ENCODE measurements around the gene MEX3D.

MEX3D gene

GRCh38 chr19:1606138-1606651 lies 38.1 kb upstream of the MEX3D start:
- H3K4me3 ChIP-seq (replicated peaks; ENCODE audit: insufficient read depth, low read length): peak overlapping the region; percentile 100
- no peak for TF ChIP-seq SPI1 (IDR thresholded peaks at IDR 0.05; ENCODE audit: borderline replicate concordance, low read depth)
- TF ChIP-seq REST (IDR thresholded peaks at IDR 0.05; ENCODE audit: insufficient replicate concordance, low read depth): no peak
- TF ChIP-seq GABPA (IDR thresholded peaks at IDR 0.05; ENCODE audit: low read depth): no peak
- TF ChIP-seq CTCF (IDR thresholded peaks at IDR 0.05; ENCODE audit: insufficient read depth, low read length): no peak
- no peak for TF ChIP-seq POLR2AphosphoS5 (IDR thresholded peaks at IDR 0.05; ENCODE audit: low read depth)
- no peaks in the 10 kb centered on the region for H3K27me3 ChIP-seq (ENCODE audit: insufficient read depth, poor library complexity, severe bottlenecking)
- H3K27ac ChIP-seq (replicated peaks): peak overlapping the region; percentile 76
- no peak for DNase-seq (ENCODE audit: low read depth in 1 of 2, low spot score in 1 of 2)

- TF ChIP-seq POLR2AphosphoS5 (IDR thresholded peaks at IDR 0.05; ENCODE audit: low read depth) (peak; percentile 41), CTCF (IDR thresholded peaks at IDR 0.05; ENCODE audit: insufficient read depth, low read length) (peak; percentile 37), GABPA (IDR thresholded peaks at IDR 0.05; ENCODE audit: low read depth) (peak; percentile 74), SPI1 (IDR thresholded peaks at IDR 0.05; ENCODE audit: borderline replicate concordance, low read depth) (0 out of 2 replicates have a peak, but pooled peaks have one; percentile 1), REST (IDR thresholded peaks at IDR 0.05; ENCODE audit: insufficient replicate concordance, low read depth) (no peak)
- peak within 1 kb of the TSS; percentile 100 for H3K4me3 ChIP-seq (replicated peaks; ENCODE audit: insufficient read depth, low read length)
- H3K27ac ChIP-seq (replicated peaks): peak within 1 kb of the TSS; percentile 76
- H3K27me3 ChIP-seq (ENCODE audit: insufficient read depth, poor library complexity, severe bottlenecking): no peaks in the 10 kb centered on the region
- peak; percentile 93 to 95 for DNase-seq (ENCODE audit: low read depth in 1 of 2, low spot score in 1 of 2)
Measured at GRCh38 chr19:1605236-1606137, 37.4 kb upstream of the MEX3D start, which contains the start of gene UQCR11. TSS of gene UQCR11 (minus strand) at chr19:1605462. CDS start at chr19:1605409, 53 bp downstream.

- TF ChIP-seq CTCF (IDR thresholded peaks at IDR 0.05; ENCODE audit: insufficient read depth, low read length) (no peak), POLR2AphosphoS5 (IDR thresholded peaks at IDR 0.05; ENCODE audit: low read depth) (no peak), REST (IDR thresholded peaks at IDR 0.05; ENCODE audit: insufficient replicate concordance, low read depth) (no peak), GABPA (IDR thresholded peaks at IDR 0.05; ENCODE audit: low read depth) (no peak), SPI1 (IDR thresholded peaks at IDR 0.05; ENCODE audit: borderline replicate concordance, low read depth) (no peak)
- Histone ChIP-seq H3K27ac (replicated peaks) (no peak overlapping the region), H3K27me3 (ENCODE audit: insufficient read depth, poor library complexity, severe bottlenecking) (no peaks in the 10 kb centered on the region), H3K4me3 (replicated peaks; ENCODE audit: insufficient read depth, low read length) (no peak overlapping the region)
- no peak for DNase-seq (ENCODE audit: low read depth in 1 of 2, low spot score in 1 of 2)
Measured at GRCh38 chr19:1602091-1602707, 34.1 kb upstream of the MEX3D start.
